HepG2 (cell line): ENCODE measurements around the gene CLCNKA. TPM values are rescaled to one million over a fixed set of nuclear protein-coding genes. Genes with fewer than 3 reads are reported as not detected.

Experiments used
- ATF1 ChIP-seq: IDR thresholded peaks from 2 replicates; pipeline ENCODE4 v1.6.1; 2016; ENCODE audit warnings: mild to moderate bottlenecking, control low read depth
- BHLHE40 ChIP-seq: IDR thresholded peaks from 2 replicates; pipeline ENCODE4 v1.6.1; 2011; ENCODE audit warnings: low read length, improper control_type of control experiment
- CC2D1A ChIP-seq: sonication (generic); formaldehyde crosslinking; IDR thresholded peaks from 2 replicates; pipeline ENCODE4 v1.8.1; 2023; ENCODE audit warnings: mild to moderate bottlenecking, missing genetic modification reagents
- EEA1 ChIP-seq: sonication (generic); formaldehyde crosslinking; IDR thresholded peaks from 2 replicates; pipeline ENCODE4 v1.5.1; 2020; ENCODE audit warnings: mild to moderate bottlenecking, missing genetic modification reagents, borderline replicate concordance
- FOSL2 ChIP-seq: sonication (generic); formaldehyde crosslinking; IDR thresholded peaks from 2 replicates; pipeline ENCODE4 v1.4.0; 2020; ENCODE audit warnings: missing genetic modification reagents
- MEF2D ChIP-seq: sonication (generic); formaldehyde crosslinking; IDR thresholded peaks from 2 replicates; pipeline ENCODE4 v1.5.1; 2020; ENCODE audit warnings: mild to moderate bottlenecking, missing genetic modification reagents
- NFKB2 ChIP-seq: sonication (generic); formaldehyde crosslinking; IDR thresholded peaks from 2 replicates; pipeline ENCODE4 v1.4.0; 2020; ENCODE audit warnings: missing genetic modification reagents, borderline replicate concordance
- NR2C2 ChIP-seq: sonication (generic); formaldehyde crosslinking; IDR thresholded peaks from 2 replicates; pipeline ENCODE4 v1.4.0; 2020; ENCODE audit warnings: missing genetic modification reagents, mild to moderate bottlenecking, moderate library complexity, borderline replicate concordance
- PTBP1 ChIP-seq: fragments of 200-400 bp; formaldehyde crosslinking; IDR thresholded peaks from 2 replicates; pipeline ENCODE4 v1.6.1; 2018; ENCODE audit warnings: low read length, low read depth; ENCODE audit not compliant: poor library complexity, severe bottlenecking
- RORA ChIP-seq: sonication (generic); formaldehyde crosslinking; IDR thresholded peaks from 2 replicates; pipeline ENCODE4 v1.5.0; 2020; ENCODE audit warnings: mild to moderate bottlenecking, missing genetic modification reagents, moderate library complexity
- SNAPC2 ChIP-seq: sonication (generic); formaldehyde crosslinking; IDR thresholded peaks from 2 replicates; pipeline ENCODE4 v1.8.1; 2022; ENCODE audit warnings: mild to moderate bottlenecking, missing genetic modification reagents
- TOPORS ChIP-seq: sonication (generic); formaldehyde crosslinking; IDR thresholded peaks from 2 replicates; pipeline ENCODE4 v1.8.0; 2023; ENCODE audit warnings: mild to moderate bottlenecking, missing genetic modification reagents
- ZNF234 ChIP-seq: sonication (generic); formaldehyde crosslinking; conservative IDR thresholded peaks from 2 replicates; pipeline ENCODE4 v1.5.1; 2020; ENCODE audit warnings: mild to moderate bottlenecking, missing genetic modification reagents
- ZNF264 ChIP-seq: sonication (generic); formaldehyde crosslinking; IDR thresholded peaks from 2 replicates; pipeline ENCODE4 v1.4.0; 2020; ENCODE audit warnings: missing genetic modification reagents
- ZNF44 ChIP-seq: sonication (generic); formaldehyde crosslinking; IDR thresholded peaks from 2 replicates; pipeline ENCODE4 v1.5.1; 2020; ENCODE audit warnings: mild to moderate bottlenecking, missing genetic modification reagents
- polyA plus RNA-seq, 8 experiments: library from polyadenylated mRNA; depleted of rRNA in 3 of 8; stranded (reverse) in 7 of 8; unstranded in 1 of 8; fragments of >200 nt; fragmentation: Illumina TruSeq in 4 of 8; extraction: Trizol in 4 of 8; gene quantifications; 2 replicates each; pipeline versions ENCODE4 v1.2.1 to v1.2.3, GENCODE V29; 2011 to 2016; ENCODE audit warnings: low read depth in 4 of 8, missing spikeins in 1 of 8, mixed read lengths in 1 of 8; ENCODE audit not compliant: insufficient read depth in 1 of 8
- total RNA-seq, 5 experiments: library from RNA; depleted of rRNA; stranded (reverse); fragments of >200 nt; fragmentation: Illumina TruSeq; extraction: Trizol; gene quantifications; 2 replicates each; pipeline ENCODE4 v1.2.3, GENCODE V29; 2016; ENCODE audit warnings: low read depth in 1 of 5
- TF ChIP-seq, protein P1 (sequence below): sonication (generic); formaldehyde crosslinking; IDR thresholded peaks from one replicate; pipeline ENCODE4 v1.5.1; 2020; ENCODE audit warnings: mild to moderate bottlenecking, missing genetic modification reagents; ENCODE audit errors: not compliant biosample characterization
- TF ChIP-seq, protein P2 (sequence below): IDR thresholded peaks from 2 replicates; pipeline ENCODE4 v1.6.1; 2016
- TF ChIP-seq, protein P3 (sequence below): sonication (generic); formaldehyde crosslinking; IDR thresholded peaks from 2 replicates; pipeline ENCODE4 v1.5.0; 2020; ENCODE audit warnings: mild to moderate bottlenecking, missing genetic modification reagents

The CLCNKA gene
- total and polyA plus RNA-seq, 2 of the 13 experiments (the other 11 are each of a cell fraction or from before 2014, with no cell fraction given), result 0.03 TPM; not detected in 1

DNA sequence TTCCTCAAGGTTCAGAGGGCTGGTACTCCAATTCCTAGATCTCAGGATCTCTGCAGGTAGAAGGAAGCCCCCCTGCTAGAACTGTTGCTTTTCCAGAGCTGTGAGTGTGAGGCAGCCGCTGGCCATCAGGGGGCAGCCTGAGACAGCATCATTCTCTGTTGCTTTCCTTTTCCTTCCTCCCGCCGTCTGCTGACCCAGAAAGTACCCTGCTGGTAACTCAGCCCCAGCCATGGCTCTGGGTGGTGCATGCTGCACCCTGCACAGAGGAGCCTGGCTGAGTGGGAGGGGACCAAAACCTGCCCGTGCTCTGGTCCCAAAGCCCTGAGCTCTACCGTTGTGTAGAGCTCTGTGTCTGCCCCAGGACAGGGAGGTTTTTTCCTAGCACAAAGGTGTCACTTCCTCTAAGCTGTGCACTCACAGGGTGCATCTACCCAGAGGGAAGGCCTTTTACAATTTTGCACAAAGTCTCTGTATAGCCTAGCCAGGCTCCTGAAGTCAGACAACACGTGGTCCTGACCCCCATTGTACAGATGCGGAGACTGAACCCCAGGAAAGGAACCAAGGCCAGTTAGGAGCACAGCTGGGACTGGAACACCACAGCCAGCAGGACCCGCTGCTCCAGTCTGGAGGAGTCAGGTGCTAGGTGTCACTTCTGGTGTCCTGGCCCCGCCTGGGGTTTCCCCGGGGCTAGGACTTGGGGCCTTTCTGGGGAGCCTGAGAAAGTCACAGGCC, 57.3 kb downstream of the CLCNKA start (continued):
- TF ChIP-seq PTBP1 (no peak), RORA (CRISPR knock-in tag) (no peak), TOPORS (no peak), EEA1 (no peak), CC2D1A (CRISPR knock-in tag) (no peak), SNAPC2 (CRISPR knock-in tag) (no peak), ZNF234 (no peak), MEF2D (CRISPR knock-in tag) (0 out of 2 replicates have a peak, but pooled peaks have one; percentile 22), ZNF264 (CRISPR knock-in tag) (no peak), ATF1 (no peak), BHLHE40 (no peak), ZNF44 (CRISPR knock-in tag) (no peak), FOSL2 (CRISPR knock-in tag) (peak; percentile 34), NFKB2 (CRISPR knock-in tag) (no peak), NR2C2 (CRISPR knock-in tag) (no peak)
- TF ChIP-seq, protein P1, sequence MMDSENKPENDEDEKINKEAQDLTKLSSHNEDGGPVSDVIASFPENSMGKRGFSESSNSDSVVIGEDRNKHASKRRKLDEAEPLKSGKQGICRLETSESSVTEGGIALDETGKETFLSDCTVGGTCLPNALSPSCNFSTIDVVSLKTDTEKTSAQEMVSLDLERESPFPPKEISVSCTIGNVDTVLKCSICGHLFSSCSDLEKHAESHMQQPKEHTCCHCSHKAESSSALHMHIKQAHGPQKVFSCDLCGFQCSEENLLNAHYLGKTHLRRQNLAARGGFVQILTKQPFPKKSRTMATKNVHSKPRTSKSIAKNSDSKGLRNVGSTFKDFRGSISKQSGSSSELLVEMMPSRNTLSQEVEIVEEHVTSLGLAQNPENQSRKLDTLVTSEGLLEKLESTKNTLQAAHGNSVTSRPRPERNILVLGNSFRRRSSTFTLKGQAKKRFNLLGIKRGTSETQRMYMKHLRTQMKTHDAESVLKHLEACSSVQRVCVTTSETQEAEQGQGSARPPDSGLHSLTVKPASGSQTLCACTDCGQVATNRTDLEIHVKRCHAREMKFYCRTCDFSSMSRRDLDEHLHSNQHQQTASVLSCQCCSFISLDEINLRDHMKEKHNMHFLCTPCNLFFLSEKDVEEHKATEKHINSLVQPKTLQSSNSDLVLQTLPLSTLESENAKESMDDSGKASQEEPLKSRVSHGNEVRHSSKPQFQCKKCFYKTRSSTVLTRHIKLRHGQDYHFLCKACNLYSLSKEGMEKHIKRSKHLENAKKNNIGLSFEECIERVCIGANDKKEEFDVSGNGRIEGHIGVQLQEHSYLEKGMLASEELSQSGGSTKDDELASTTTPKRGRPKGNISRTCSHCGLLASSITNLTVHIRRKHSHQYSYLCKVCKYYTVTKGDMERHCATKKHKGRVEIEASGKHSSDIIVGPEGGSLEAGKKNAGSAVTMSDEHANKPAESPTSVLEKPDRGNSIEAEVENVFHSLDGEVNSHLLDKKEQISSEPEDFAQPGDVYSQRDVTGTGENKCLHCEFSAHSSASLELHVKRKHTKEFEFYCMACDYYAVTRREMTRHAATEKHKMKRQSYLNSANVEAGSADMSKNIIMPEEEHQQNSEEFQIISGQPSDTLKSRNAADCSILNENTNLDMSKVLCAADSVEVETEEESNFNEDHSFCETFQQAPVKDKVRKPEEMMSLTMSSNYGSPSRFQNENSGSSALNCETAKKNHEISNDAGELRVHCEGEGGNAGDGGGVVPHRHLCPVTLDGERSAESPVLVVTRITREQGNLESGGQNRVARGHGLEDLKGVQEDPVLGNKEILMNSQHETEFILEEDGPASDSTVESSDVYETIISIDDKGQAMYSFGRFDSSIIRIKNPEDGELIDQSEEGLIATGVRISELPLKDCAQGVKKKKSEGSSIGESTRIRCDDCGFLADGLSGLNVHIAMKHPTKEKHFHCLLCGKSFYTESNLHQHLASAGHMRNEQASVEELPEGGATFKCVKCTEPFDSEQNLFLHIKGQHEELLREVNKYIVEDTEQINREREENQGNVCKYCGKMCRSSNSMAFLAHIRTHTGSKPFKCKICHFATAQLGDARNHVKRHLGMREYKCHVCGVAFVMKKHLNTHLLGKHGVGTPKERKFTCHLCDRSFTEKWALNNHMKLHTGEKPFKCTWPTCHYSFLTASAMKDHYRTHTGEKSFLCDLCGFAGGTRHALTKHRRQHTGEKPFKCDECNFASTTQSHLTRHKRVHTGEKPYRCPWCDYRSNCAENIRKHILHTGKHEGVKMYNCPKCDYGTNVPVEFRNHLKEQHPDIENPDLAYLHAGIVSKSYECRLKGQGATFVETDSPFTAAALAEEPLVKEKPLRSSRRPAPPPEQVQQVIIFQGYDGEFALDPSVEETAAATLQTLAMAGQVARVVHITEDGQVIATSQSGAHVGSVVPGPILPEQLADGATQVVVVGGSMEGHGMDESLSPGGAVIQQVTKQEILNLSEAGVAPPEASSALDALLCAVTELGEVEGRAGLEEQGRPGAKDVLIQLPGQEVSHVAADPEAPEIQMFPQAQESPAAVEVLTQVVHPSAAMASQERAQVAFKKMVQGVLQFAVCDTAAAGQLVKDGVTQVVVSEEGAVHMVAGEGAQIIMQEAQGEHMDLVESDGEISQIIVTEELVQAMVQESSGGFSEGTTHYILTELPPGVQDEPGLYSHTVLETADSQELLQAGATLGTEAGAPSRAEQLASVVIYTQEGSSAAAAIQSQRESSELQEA, result no peak
- TF ChIP-seq, protein P2, sequence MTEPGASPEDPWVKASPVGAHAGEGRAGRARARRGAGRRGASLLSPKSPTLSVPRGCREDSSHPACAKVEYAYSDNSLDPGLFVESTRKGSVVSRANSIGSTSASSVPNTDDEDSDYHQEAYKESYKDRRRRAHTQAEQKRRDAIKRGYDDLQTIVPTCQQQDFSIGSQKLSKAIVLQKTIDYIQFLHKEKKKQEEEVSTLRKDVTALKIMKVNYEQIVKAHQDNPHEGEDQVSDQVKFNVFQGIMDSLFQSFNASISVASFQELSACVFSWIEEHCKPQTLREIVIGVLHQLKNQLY (CRISPR knock-in tag), result peak; percentile 24; the same call in 1 of the 2 replicates
- TF ChIP-seq, protein P3, sequence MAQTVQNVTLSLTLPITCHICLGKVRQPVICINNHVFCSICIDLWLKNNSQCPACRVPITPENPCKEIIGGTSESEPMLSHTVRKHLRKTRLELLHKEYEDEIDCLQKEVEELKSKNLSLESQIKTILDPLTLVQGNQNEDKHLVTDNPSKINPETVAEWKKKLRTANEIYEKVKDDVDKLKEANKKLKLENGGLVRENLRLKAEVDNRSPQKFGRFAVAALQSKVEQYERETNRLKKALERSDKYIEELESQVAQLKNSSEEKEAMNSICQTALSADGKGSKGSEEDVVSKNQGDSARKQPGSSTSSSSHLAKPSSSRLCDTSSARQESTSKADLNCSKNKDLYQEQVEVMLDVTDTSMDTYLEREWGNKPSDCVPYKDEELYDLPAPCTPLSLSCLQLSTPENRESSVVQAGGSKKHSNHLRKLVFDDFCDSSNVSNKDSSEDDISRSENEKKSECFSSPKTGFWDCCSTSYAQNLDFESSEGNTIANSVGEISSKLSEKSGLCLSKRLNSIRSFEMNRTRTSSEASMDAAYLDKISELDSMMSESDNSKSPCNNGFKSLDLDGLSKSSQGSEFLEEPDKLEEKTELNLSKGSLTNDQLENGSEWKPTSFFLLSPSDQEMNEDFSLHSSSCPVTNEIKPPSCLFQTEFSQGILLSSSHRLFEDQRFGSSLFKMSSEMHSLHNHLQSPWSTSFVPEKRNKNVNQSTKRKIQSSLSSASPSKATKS (CRISPR knock-in tag), result no peak
